ENCODE measurements around the gene TTC12. TPM values are rescaled to one million over a fixed set of nuclear protein-coding genes. Genes with fewer than 3 reads are reported as not detected.

TTC12 gene
- total RNA-seq, 1 donor from 2014 or later = 29.1 TPM

GRCh38 chr11:113411536-113411935 lies 97.2 kb downstream of the TTC12 start:
- intact Hi-C loops (cut with DNase I) = no loop called here
- no peak for ATAC-seq
- no peak for DNase-seq (ENCODE audit: low spot score)

GRCh38 chr11:113412675-113413074 lies 98.3 kb downstream of the TTC12 start:
- intact Hi-C loops (cut with DNase I) = no loop called here
- DNase-seq (ENCODE audit: low spot score) (no peak), ATAC-seq (no peak)

- ATAC-seq (no peak), DNase-seq (ENCODE audit: low spot score) (no peak)
- intact Hi-C loops (cut with DNase I) = no loop called here
Observed at GRCh38 chr11:113415343-113415742, 101.0 kb downstream of the TTC12 start.

Other genes starting within 250 kb of the TTC12 start
- 0.98 TPM for gene ANKK1, start 73.2 kb downstream of the TTC12 start, total RNA-seq
- gene DRD2, start 160.8 kb downstream of the TTC12 start, total RNA-seq = 0.71 TPM

All from sciatic nerve (tissue), 2 donors.